NT2/D1 (cell line): Measurements from ENCODE around the gene COL18A1.

Experiments
- DNase-seq: peaks from one replicate; pipeline ENCODE4 v3.0.0-alpha.2; 2011; ENCODE audit warnings: low read depth, low spot score
- H3K27me3 ChIP-seq: 2 replicates; pipeline ENCODE4 v1.6.0; 2011; ENCODE audit warnings: mild to moderate bottlenecking; ENCODE audit not compliant: insufficient read length, insufficient read depth
- H3K36me3 ChIP-seq: 2 replicates; pipeline ENCODE4 v1.6.1; 2011; ENCODE audit warnings: mild to moderate bottlenecking, low read length, mixed read lengths; ENCODE audit not compliant: insufficient read depth, insufficient read length
- H3K4me1 ChIP-seq: 2 replicates; pipeline ENCODE4 v1.5.1; 2011; ENCODE audit not compliant: insufficient read depth, insufficient read length
- H3K4me3 ChIP-seq: 2 replicates; pipeline ENCODE4 v1.5.1; 2011; ENCODE audit warnings: low read depth; ENCODE audit not compliant: insufficient read length
- H3K9ac ChIP-seq: 2 replicates; pipeline ENCODE4 v1.6.0; 2011; ENCODE audit warnings: low read depth; ENCODE audit not compliant: insufficient read length
- H3K9me3 ChIP-seq: 2 replicates; pipeline ENCODE4 v1.5.1; 2011; ENCODE audit warnings: mild to moderate bottlenecking, low read length; ENCODE audit not compliant: insufficient read depth
- SUZ12 ChIP-seq: IDR thresholded peaks from 2 replicates; pipeline ENCODE4 v1.6.1; 2011; ENCODE audit not compliant: insufficient read length, insufficient read depth; ENCODE audit errors: extremely low read depth
- YY1 ChIP-seq: IDR thresholded peaks from 2 replicates; pipeline ENCODE4 v1.6.1; 2011; ENCODE audit not compliant: insufficient read length, insufficient read depth
- ZNF274 ChIP-seq: IDR thresholded peaks from 2 replicates; pipeline ENCODE4 v1.6.1; 2011; ENCODE audit warnings: mild to moderate bottlenecking, low read depth, low read length

Gene COL18A1

DNA sequence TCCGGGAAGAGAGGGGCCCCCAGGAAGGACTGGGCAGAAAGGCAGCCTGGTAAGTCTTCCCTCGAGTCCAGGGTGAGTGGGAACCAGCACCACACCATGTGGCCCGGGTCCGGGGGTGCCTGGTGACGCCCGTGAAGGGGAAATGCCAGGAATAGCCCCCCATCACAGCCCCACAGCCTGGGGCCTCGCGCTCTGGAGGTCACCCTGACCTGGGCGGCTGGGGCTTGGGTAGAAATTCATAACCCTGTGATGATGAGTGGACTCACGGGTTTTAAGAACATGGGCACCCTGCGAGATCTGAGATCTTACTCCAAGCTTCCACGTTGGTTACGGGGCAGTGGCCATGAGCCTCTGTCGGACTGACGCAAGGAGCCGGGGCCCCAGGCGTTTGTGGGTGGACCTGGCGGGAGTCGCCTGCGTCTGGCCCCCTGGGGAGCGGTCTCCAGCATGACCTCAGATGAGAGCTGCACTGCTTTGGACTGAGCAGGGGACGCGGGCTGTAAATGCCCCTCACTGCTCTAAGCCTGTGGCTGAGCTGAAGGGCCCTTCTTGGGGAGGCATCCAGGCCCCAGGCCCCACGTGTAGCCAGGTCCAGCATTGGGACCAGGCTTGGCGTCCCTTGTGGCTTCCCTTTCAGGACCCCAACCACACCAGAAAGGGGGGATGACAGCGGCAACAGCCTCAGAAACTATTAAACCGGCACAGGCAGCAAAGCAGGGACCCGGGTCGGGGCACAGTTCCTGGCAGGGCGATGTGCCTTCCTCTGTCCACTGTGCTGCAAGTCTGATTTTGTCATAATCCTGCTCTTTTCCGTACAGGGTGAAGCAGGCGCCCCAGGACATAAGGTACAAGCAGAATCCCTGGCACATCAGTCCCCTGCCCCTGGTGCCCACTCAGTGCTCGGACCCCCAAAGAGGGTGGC is 77.3 kb downstream of the COL18A1 start:
- no peak overlapping the region for H3K4me3 ChIP-seq
- no peaks in the 10 kb centered on the region for H3K9me3 ChIP-seq
- TF ChIP-seq YY1 (no peak), ZNF274 (no peak), SUZ12 (no peak)
- H3K27me3 ChIP-seq: no peaks in the 10 kb centered on the region
- H3K36me3 ChIP-seq: peaks cover 97% of the 10 kb centered on the region
- peaks cover 12% of the 10 kb centered on the region for H3K4me1 ChIP-seq
- no peak overlapping the region for H3K9ac ChIP-seq
- DNase-seq: no peak

DNA sequence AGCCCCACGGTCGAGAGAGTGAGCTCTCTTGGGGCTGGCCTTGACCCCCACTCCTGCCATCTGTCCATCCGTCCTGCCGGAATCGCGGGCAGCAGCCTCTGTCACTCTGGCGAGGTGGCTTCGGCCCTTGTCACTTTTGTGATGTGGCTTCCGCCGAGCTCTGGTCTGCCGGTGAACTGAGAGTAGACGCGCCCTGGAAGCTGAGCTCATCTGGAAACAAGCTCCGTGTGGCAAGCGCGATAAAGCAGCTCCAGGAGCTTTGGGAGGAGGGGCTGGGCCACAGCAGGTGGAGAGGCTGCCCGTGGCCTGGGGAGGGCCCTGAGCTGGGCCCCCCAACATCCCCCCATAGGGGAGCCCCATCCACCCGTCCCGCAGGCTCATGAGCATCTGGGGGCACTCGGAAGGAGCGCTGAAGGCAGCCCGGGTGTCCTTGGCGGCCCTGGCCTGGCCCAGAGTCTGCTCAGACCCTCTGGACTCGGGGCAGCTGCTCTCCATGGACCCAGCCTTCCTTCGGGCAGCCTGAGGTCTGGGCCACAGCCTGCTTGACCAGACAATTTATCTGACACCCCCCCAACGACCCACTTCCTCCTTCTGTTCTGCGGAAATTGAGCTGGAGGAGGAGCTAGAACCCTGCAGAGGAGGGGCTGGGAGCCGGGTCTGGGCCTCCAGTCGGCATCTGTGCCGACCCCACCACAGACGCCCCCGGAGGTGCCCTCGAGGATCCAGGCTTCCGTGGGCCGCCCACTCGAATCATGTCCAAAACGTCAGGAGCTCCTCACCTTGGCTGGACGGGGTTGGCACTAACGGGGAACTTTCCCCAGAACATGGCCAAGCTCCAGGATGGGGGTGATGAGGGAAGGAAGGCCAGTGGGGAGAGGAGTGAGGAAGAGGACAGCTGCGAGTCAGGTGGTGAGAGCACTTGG is 78.2 kb downstream of the COL18A1 start:
- no peak for DNase-seq
- H3K4me1 ChIP-seq: peaks cover 13% of the 10 kb centered on the region
- H3K9ac ChIP-seq: no peak overlapping the region
- H3K9me3 ChIP-seq: no peaks in the 10 kb centered on the region
- H3K4me3 ChIP-seq: no peak overlapping the region
- peaks cover 97% of the 10 kb centered on the region for H3K36me3 ChIP-seq
- no peaks in the 10 kb centered on the region for H3K27me3 ChIP-seq
- TF ChIP-seq YY1 (no peak), SUZ12 (no peak), ZNF274 (no peak)

DNA sequence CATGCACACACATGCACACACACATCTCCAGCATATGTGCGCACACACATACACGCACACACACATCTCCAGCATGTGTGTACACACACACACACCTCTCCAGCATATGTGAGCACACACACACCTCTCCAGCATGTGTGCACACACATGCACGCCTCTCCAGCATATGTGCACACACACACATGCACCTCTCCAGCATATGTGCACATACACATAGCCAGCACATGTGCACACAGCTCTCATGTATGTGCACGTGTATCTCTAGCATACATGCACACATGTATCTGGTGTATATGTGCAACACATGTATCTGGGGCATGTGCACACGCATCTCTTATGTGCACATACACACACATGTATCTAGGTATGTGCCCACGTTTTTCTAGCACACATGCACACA is 79.4 kb downstream of the COL18A1 start:
- no peak overlapping the region for H3K9ac ChIP-seq
- peaks cover 98% of the 10 kb centered on the region for H3K36me3 ChIP-seq
- H3K27me3 ChIP-seq: no peaks in the 10 kb centered on the region
- H3K4me1 ChIP-seq: peaks cover 22% of the 10 kb centered on the region
- no peak overlapping the region for H3K4me3 ChIP-seq
- no peak for DNase-seq
- no peaks in the 10 kb centered on the region for H3K9me3 ChIP-seq
- TF ChIP-seq YY1 (no peak), SUZ12 (no peak), ZNF274 (no peak)

DNA sequence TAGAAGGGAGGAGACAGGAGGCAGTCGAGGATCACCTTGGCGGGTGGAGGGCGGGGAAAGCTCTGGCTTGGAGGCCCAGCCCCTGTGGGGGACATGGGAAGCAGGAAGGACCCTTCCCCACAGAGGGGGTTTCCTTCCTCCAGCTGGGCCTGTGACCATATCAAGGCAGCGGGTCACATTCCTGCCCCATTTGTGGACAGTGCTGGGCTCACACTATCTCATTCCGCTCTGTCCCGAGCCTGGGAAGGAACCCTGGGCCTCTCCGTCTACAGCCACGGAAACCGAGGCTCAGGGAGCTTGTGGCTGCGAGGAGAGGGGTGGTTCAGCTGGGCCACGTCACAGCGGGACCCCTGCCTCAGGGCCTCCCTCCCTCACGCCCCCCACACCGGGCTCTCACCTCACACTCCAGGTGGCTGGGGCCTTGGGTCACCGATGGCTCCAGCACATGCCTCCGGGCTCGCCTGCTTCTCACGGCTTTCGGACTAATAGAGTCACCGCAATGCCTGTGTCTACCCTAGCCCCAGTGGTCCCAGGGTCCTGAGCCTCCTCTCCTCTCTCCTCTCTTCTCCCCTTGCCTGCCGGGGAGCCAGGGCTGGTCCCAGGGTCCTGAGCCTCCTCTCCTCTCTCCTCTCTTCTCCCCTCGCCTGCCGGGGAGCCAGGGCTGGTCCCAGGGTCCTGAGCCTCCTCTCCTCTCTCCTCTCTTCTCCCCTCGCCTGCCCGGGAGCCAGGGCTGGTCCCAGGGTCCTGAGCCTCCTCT is 80.9 kb downstream of the COL18A1 start:
- Histone ChIP-seq H3K9me3 (no peaks in the 10 kb centered on the region), H3K27me3 (no peaks in the 10 kb centered on the region), H3K9ac (no peak overlapping the region), H3K4me1 (peaks cover 26% of the 10 kb centered on the region), H3K4me3 (no peak overlapping the region), H3K36me3 (peaks cover 94% of the 10 kb centered on the region)
- TF ChIP-seq ZNF274 (no peak), YY1 (no peak), SUZ12 (no peak)
- DNase-seq: no peak

DNA sequence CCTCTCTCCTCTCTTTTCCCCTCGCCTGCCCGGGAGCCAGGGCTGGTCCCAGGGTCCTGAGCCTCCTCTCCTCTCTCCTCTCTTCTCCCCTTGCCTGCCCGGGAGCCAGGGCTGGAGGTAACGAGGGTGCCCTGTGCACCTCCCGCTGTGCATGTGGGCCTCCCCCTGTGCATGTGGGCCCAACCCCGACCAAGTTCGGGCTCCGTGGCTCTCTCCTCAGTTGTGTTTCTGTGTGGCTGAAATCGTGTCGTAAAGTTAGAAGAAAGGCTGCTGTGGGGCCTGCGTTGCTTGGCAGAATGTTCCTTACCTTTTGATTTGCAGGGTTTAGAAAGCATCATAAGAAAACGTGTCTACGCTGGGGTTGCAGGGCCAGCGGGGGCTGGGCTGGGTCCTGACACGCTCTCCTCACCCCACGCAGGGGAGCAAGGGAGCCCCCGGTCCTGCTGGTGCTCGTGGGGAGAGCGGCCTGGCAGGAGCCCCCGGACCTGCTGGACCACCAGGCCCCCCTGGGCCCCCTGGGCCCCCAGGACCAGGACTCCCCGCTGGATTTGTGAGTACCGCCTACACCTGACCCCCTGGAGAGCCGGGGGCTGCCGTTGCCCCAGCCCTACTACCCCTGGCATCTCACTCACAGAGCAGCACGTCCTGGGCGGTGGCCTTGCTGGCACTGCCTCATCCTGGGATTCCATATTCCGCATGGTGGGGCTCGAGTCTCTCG is 81.6 kb downstream of the COL18A1 start:
- DNase-seq: no peak
- peaks cover 29% of the 10 kb centered on the region for H3K4me1 ChIP-seq
- TF ChIP-seq SUZ12 (no peak), ZNF274 (no peak), YY1 (no peak)
- H3K27me3 ChIP-seq: no peaks in the 10 kb centered on the region
- peaks cover 94% of the 10 kb centered on the region for H3K36me3 ChIP-seq
- no peak overlapping the region for H3K9ac ChIP-seq
- no peak overlapping the region for H3K4me3 ChIP-seq
- H3K9me3 ChIP-seq: no peaks in the 10 kb centered on the region

DNA sequence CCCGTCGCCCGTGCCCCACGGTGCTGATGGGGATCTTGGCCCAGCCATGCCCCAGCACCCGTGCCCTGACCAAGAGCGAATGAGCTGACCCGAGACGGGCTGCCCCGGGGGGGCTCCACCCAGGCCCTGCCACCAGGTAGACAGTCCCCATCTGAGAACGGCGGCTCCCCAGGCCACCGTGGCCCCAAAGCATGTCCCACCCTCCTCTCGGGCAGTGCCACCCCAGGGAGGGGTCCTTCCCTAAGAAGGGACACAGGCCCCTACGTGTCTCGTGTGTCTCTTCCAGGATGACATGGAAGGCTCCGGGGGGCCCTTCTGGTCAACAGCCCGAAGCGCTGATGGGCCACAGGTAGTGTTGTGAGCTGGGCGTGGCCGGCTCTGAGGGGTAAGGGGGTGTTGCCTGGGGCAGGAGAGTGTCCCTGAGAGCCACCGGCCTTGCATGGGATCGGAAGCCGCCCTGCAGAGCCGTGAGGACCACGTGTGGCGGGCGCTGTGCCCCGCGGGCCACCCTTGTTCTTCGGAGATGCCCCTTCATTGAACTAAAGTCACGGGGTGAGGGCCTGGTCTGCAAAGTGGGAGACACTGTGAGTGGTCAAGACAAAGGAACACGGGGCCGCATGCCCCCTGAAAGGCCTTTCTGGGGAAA is 82.3 kb downstream of the COL18A1 start:
- no peak overlapping the region for H3K9ac ChIP-seq
- DNase-seq: no peak
- no peaks in the 10 kb centered on the region for H3K9me3 ChIP-seq
- TF ChIP-seq YY1 (no peak), ZNF274 (no peak), SUZ12 (no peak)
- H3K4me1 ChIP-seq: peaks cover 34% of the 10 kb centered on the region
- H3K27me3 ChIP-seq: no peaks in the 10 kb centered on the region
- peaks cover 94% of the 10 kb centered on the region for H3K36me3 ChIP-seq
- no peak overlapping the region for H3K4me3 ChIP-seq
